Esophagus squamous epithelium (tissue), 5 donors: Measurements from ENCODE around the gene STK17A. TPM values are rescaled to one million over a fixed set of nuclear protein-coding genes. Genes with fewer than 3 reads are reported as not detected.
"Not testable (repeated sequence)": the region's sequence is repeated elsewhere in the genome, so short reads cannot be mapped to it uniquely, and the experiment has no call there.

ENCODE experiments used
- DNase-seq: peaks from one replicate; lab custom pipeline; 2025; lab: John Stamatoyannopoulos, UW
- H3K27ac ChIP-seq, 4 donors: fragments of 200-600 bp; sonication (generic); one replicate each; pipeline ENCODE4 v1.5.1; 2016 to 2019; ENCODE audit warnings: mild to moderate bottlenecking in 1 of 4
- H3K27me3 ChIP-seq, 4 donors: fragments of 200-600 bp; sonication (generic); 1 replicate in 3 of 4; 2 replicates in 1 of 4; pipeline versions ENCODE4 v1.5.1 to v1.6.0; 2017 to 2021; ENCODE audit warnings: antibody characterized with exemption in 1 of 4
- H3K36me3 ChIP-seq, 3 donors: fragments of 200-600 bp; sonication (generic); one replicate each; pipeline ENCODE4 v1.5.1; 2016 to 2019
- H3K4me1 ChIP-seq, 3 donors: fragments of 200-600 bp; sonication (generic); one replicate each; pipeline ENCODE4 v1.5.1; 2017 to 2019
- H3K4me3 ChIP-seq, 4 donors: fragments of 200-600 bp; sonication (generic); 1 replicate in 3 of 4; 2 replicates in 1 of 4; pipeline ENCODE4 v1.5.1; 2016 to 2019; ENCODE audit warnings: mild to moderate bottlenecking in 2 of 4, moderate library complexity in 1 of 4
- H3K9me3 ChIP-seq, 3 donors: fragments of 200-600 bp; sonication (generic); one replicate each; pipeline ENCODE4 v1.5.1; 2016 to 2019
- CTCF ChIP-seq, 6 experiments: fragments of 450-650 bp in 4 of 6; fragments of 200-600 bp in 2 of 6; sonication (generic) in 2 of 6; IDR thresholded peaks; one replicate each; pipeline ENCODE4 v1.5.1; 2016 to 2019; ENCODE audit warnings: antibody characterized with exemption in 6 of 6, mild to moderate bottlenecking in 4 of 6, moderate library complexity in 4 of 6
- POLR2A ChIP-seq, 4 donors: fragments of 450-650 bp; IDR thresholded peaks; one replicate each; pipeline ENCODE4 v1.6.1; 2017; ENCODE audit warnings: antibody characterized with exemption in 4 of 4, mild to moderate bottlenecking in 4 of 4, moderate library complexity in 3 of 4
- WGBS, 2 donors: methylation state at CpG; one replicate each; pipeline ENCODE4 v1.1.5; 2018; 5-methylcytosine and 5-hydroxymethylcytosine counted together
- intact Hi-C: fragments of 100-400 bp; cut with DNase I; formaldehyde crosslinking; loops from one replicate; pipeline ENCODE4 v1.15.0; 2022
- total RNA-seq, 4 donors: library from RNA; depleted of rRNA; stranded (reverse); fragments of >200 nt; gene quantifications; one replicate each; pipeline ENCODE4 v1.1.0, GENCODE V29; 2016
- donor health status: DM: yes; HTN: yes; CAD: no.

Gene STK17A
- total RNA-seq, 4 donors from 2014 or later: 21.9 to 34.4 (median 22.8) TPM

- 0 to 43% methylated on average over 1 of the region's 1 CpG for WGBS, 2 donors
- DNase-seq: no peak
- no peaks in the 10 kb centered on the region for H3K27me3 ChIP-seq
- H3K36me3 ChIP-seq: peaks cover 0 to 4% (median 0%) of the 10 kb centered on the region in 3 donors
- no peak for TF ChIP-seq POLR2A (IDR thresholded peaks at IDR 0.05)
- TF ChIP-seq CTCF (IDR thresholded peaks at IDR 0.05): no peak
- no peak overlapping the region for H3K27ac ChIP-seq
- no peaks in the 10 kb centered on the region for H3K9me3 ChIP-seq
- H3K4me1 ChIP-seq: peaks cover 0 to 30% (median 0%) of the 10 kb centered on the region in 3 donors
- H3K4me3 ChIP-seq: no peak overlapping the region
- intact Hi-C loops: no loop called here
These were observed 81.8 kb downstream of the STK17A start for GRCh38 chr7:43664681-43665080.

- Histone ChIP-seq H3K27ac (no peak overlapping the region), H3K27me3 (no peaks in the 10 kb centered on the region), H3K9me3 (no peaks in the 10 kb centered on the region), H3K36me3 (peaks cover 0 to 4% (median 0%) of the 10 kb centered on the region in 3 donors), H3K4me3 (no peak overlapping the region), H3K4me1 (peaks cover 0 to 30% (median 0%) of the 10 kb centered on the region in 3 donors)
- intact Hi-C loops: no loop called here
- TF ChIP-seq POLR2A (IDR thresholded peaks at IDR 0.05) (no peak), CTCF (IDR thresholded peaks at IDR 0.05) (no peak)
- DNase-seq: no peak
These were observed 84.0 kb downstream of the STK17A start for GRCh38 chr7:43666938-43667337.

GRCh38 chr7:43668035-43668434 is 85.1 kb downstream of the STK17A start:
- Histone ChIP-seq H3K36me3 (peaks cover 0 to under 1% (median 0%) of the 10 kb centered on the region in 3 donors), H3K4me3 (no peak overlapping the region), H3K9me3 (peaks cover 0 to 4% (median 0%) of the 10 kb centered on the region in 3 donors), H3K4me1 (peaks cover 0 to 30% (median 0%) of the 10 kb centered on the region in 3 donors), H3K27me3 (no peaks in the 10 kb centered on the region), H3K27ac (no peak overlapping the region)
- no peak for DNase-seq
- intact Hi-C loops: no loop called here
- WGBS, 2 donors: 60 to 89% methylated on average over 1 of the region's 1 CpG
- TF ChIP-seq POLR2A (IDR thresholded peaks at IDR 0.05) (no peak), CTCF (IDR thresholded peaks at IDR 0.05) (no peak)

- DNase-seq: no peak
- Histone ChIP-seq H3K4me1 (peaks cover 0 to 39% (median 6%) of the 10 kb centered on the region in 3 donors), H3K27ac (no peak overlapping the region), H3K4me3 (no peak overlapping the region), H3K36me3 (no peaks in the 10 kb centered on the region), H3K27me3 (no peaks in the 10 kb centered on the region), H3K9me3 (peaks cover 0 to 4% (median 0%) of the 10 kb centered on the region in 3 donors)
- 71 to 75% methylated on average over 15 of the region's 15 CpGs for WGBS, 2 donors
- TF ChIP-seq POLR2A (IDR thresholded peaks at IDR 0.05) (no peak), CTCF (IDR thresholded peaks at IDR 0.05) (no peak)
- intact Hi-C loops: no loop called here
These were observed 86.6 kb downstream of the STK17A start for GRCh38 chr7:43669286-43670081.

- H3K9me3 ChIP-seq: peaks cover 0 to 4% (median 0%) of the 10 kb centered on the region in 3 donors
- TF ChIP-seq CTCF (IDR thresholded peaks at IDR 0.05) (no peak), POLR2A (IDR thresholded peaks at IDR 0.05) (no peak)
- no peaks in the 10 kb centered on the region for H3K27me3 ChIP-seq
- no peak for DNase-seq
- WGBS, 2 donors: 80 to 85% methylated on average over 4 of the region's 4 CpGs
- no peaks in the 10 kb centered on the region for H3K36me3 ChIP-seq
- intact Hi-C loops: no loop called here
- H3K27ac ChIP-seq: no peak overlapping the region
- H3K4me1 ChIP-seq: peaks cover 0 to 33% (median 9%) of the 10 kb centered on the region in 3 donors
- no peak overlapping the region for H3K4me3 ChIP-seq
These were observed 88.6 kb downstream of the STK17A start for GRCh38 chr7:43671521-43671920.

- intact Hi-C loops, H3K36me3 ChIP-seq, H3K9me3 ChIP-seq, DNase-seq, H3K27me3 ChIP-seq, H3K4me3 ChIP-seq: not testable (repeated sequence)
- peaks cover 0 to 15% (median 9%) of the 10 kb centered on the region in 3 donors for H3K4me1 ChIP-seq
- 78 to 80% methylated on average over 5 of the region's 5 CpGs for WGBS, 2 donors
- peak overlapping the region in 2 of 4 donors; percentile 62 to 73 for H3K27ac ChIP-seq
These were observed 90.5 kb downstream of the STK17A start for GRCh38 chr7:43673243-43673976.
